ENCODE results near the gene MFAP3. TPM values are rescaled to one million over a fixed set of nuclear protein-coding genes. Genes with fewer than 3 reads are reported as not detected.

MFAP3 gene
- total and polyA plus RNA-seq, 2 donors from 2014 or later, result 3.1 to 36.4 TPM

DNA sequence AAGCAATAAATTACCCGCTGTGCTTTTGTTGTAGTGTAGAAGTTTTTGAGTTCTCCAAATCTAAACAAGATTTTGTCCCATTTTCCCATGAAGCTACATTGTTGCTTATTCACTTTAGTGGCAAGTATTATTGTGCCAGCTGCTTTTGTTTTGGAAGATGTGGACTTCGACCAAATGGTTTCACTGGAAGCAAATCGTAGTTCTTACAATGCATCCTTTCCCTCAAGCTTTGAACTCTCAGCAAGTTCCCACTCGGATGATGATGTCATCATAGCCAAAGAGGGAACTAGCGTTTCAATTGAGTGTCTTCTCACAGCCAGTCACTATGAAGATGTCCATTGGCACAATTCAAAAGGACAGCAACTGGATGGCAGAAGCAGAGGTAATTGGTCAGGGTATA, 10.9 kb downstream of the MFAP3 start:
- H3K27ac ChIP-seq (ENCODE audit: low read depth in 2 of 2, low read length in 2 of 2), result no peak overlapping the region
- no peaks in the 10 kb centered on the region for H3K9me3 ChIP-seq (ENCODE audit: control insufficient read depth in 2 of 3, insufficient read depth in 1 of 3, low read length in 3 of 3)
- peaks cover 0 to 2% (median 0%) of the 10 kb centered on the region in 3 donors for H3K4me1 ChIP-seq (ENCODE audit: control insufficient read depth in 2 of 3, insufficient read depth in 2 of 3, low read depth in 1 of 3, low read length in 3 of 3)
- DNase-seq (no peak), FAIRE-seq (no peak)
- intact Hi-C loops (cut with DNase I), result no loop called here
- TF ChIP-seq, protein P1, sequence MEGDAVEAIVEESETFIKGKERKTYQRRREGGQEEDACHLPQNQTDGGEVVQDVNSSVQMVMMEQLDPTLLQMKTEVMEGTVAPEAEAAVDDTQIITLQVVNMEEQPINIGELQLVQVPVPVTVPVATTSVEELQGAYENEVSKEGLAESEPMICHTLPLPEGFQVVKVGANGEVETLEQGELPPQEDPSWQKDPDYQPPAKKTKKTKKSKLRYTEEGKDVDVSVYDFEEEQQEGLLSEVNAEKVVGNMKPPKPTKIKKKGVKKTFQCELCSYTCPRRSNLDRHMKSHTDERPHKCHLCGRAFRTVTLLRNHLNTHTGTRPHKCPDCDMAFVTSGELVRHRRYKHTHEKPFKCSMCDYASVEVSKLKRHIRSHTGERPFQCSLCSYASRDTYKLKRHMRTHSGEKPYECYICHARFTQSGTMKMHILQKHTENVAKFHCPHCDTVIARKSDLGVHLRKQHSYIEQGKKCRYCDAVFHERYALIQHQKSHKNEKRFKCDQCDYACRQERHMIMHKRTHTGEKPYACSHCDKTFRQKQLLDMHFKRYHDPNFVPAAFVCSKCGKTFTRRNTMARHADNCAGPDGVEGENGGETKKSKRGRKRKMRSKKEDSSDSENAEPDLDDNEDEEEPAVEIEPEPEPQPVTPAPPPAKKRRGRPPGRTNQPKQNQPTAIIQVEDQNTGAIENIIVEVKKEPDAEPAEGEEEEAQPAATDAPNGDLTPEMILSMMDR (IDR thresholded peaks at IDR 0.05; ENCODE audit: borderline replicate concordance, extremely low read depth, insufficient read depth), result no peak
- H3K9ac ChIP-seq (ENCODE audit: low read length in 3 of 3), result no peak overlapping the region
- H3K4me3 ChIP-seq (ENCODE audit: low read length in 3 of 3), result no peak overlapping the region
- H3K27me3 ChIP-seq (ENCODE audit: control insufficient read depth, insufficient read depth, low read length), result no peaks in the 10 kb centered on the region
- peaks cover 0 to 8% (median 6%) of the 10 kb centered on the region in 3 donors for H3K36me3 ChIP-seq (ENCODE audit: control insufficient read depth in 2 of 3, insufficient read depth in 3 of 3, low read length in 3 of 3)

DNA sequence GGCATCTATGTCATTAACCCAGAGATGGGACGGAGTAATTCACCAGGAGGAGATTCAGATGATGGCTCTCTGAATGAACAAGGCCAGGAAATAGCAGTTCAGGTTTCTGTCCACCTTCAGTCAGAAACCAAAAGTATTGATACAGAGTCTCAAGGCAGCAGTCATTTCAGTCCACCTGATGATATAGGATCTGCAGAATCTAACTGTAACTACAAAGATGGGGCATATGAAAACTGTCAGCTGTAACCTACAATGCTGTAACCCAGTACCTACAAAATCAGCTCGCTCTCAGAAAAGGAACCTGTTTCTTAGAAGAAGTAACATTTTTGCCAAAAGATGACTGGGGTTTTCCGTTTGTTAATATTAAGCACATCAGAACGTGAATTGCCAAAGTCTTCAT, 14.7 kb downstream of the MFAP3 start:
- Histone ChIP-seq H3K9me3 (ENCODE audit: control insufficient read depth in 2 of 3, insufficient read depth in 1 of 3, low read length in 3 of 3) (no peaks in the 10 kb centered on the region), H3K9ac (ENCODE audit: low read length in 3 of 3) (no peak overlapping the region), H3K4me1 (ENCODE audit: control insufficient read depth in 2 of 3, insufficient read depth in 2 of 3, low read depth in 1 of 3, low read length in 3 of 3) (no peaks in the 10 kb centered on the region), H3K27ac (ENCODE audit: low read depth in 2 of 2, low read length in 2 of 2) (no peak overlapping the region), H3K36me3 (ENCODE audit: control insufficient read depth in 2 of 3, insufficient read depth in 3 of 3, low read length in 3 of 3) (peaks cover 0 to 8% (median 6%) of the 10 kb centered on the region in 3 donors), H3K27me3 (ENCODE audit: control insufficient read depth, insufficient read depth, low read length) (no peaks in the 10 kb centered on the region), H3K4me3 (ENCODE audit: low read length in 3 of 3) (no peak overlapping the region)
- no peak for DNase-seq
- no peak for FAIRE-seq
- intact Hi-C loops (cut with DNase I), result no loop called here
- TF ChIP-seq, protein P1 (IDR thresholded peaks at IDR 0.05; ENCODE audit: borderline replicate concordance, extremely low read depth, insufficient read depth), result no peak

DNA sequence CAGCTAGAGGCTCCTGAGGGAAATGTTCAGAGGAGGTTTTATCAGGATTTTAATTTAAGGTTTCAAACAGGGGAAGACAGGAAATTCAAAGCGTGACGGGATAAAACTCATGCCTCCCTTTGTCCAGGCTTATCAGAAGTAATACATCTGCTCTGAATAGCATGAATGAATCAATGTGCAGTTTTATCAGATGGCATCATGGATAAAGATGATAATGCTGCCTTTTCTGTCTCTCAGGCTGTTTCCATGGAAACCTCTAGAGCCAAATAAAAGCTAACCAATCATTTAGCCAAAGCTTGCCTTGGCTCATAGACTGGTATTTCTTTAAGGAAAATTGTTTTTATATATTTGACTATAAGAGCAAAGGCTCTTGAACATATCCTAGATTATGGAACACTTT, 16.4 kb downstream of the MFAP3 start:
- Histone ChIP-seq H3K36me3 (ENCODE audit: control insufficient read depth in 2 of 3, insufficient read depth in 3 of 3, low read length in 3 of 3) (peaks cover 0 to 8% (median 6%) of the 10 kb centered on the region in 3 donors), H3K27ac (ENCODE audit: low read depth in 2 of 2, low read length in 2 of 2) (no peak overlapping the region), H3K4me3 (ENCODE audit: low read length in 3 of 3) (no peak overlapping the region), H3K9me3 (ENCODE audit: control insufficient read depth in 2 of 3, insufficient read depth in 1 of 3, low read length in 3 of 3) (no peaks in the 10 kb centered on the region), H3K9ac (ENCODE audit: low read length in 3 of 3) (no peak overlapping the region), H3K27me3 (ENCODE audit: control insufficient read depth, insufficient read depth, low read length) (no peaks in the 10 kb centered on the region), H3K4me1 (ENCODE audit: control insufficient read depth in 2 of 3, insufficient read depth in 2 of 3, low read depth in 1 of 3, low read length in 3 of 3) (peaks cover 0 to 4% (median 0%) of the 10 kb centered on the region in 3 donors)
- TF ChIP-seq, protein P1 (IDR thresholded peaks at IDR 0.05; ENCODE audit: borderline replicate concordance, extremely low read depth, insufficient read depth), result no peak
- intact Hi-C loops (cut with DNase I), result no loop called here
- DNase-seq, result no peak
- FAIRE-seq, result no peak
